Endothelial cell of umbilical vein (primary cell): ENCODE measurements around the gene PITPNB. TPM values are rescaled to one million over a fixed set of nuclear protein-coding genes. Genes with fewer than 3 reads are reported as not detected.

Experiments used
- BruUV-seq: library from RNA; stranded (reverse); fragments of 400-500 nt; replicated peaks from 2 replicates; lab custom pipeline; 2021; lab: Mats Ljungman, UMichigan
- CTCF ChIA-PET: fragments of 300-600, 350-600 bp; sonication (Branson Sonifier 250); formaldehyde crosslinking; loops from one replicate; lab custom pipeline; 2021; ENCODE audit warnings: antibody characterized with exemption, inconsistent platforms; lab: Charles Lee
- POLR2A ChIA-PET: fragments of 300-600, 350-600 bp; sonication (Branson Sonifier 250); formaldehyde crosslinking; loops from one replicate; lab custom pipeline; 2021; ENCODE audit warnings: antibody characterized with exemption, inconsistent platforms; lab: Charles Lee
- DNase-seq: peaks from one replicate; pipeline ENCODE4 v3.0.0-alpha.2; 2011; ENCODE audit warnings: low read depth, low spot score
- FAIRE-seq: peaks from 2 replicates; lab custom pipeline; 2011; peaks lifted over from hg19 to GRCh38; lab: Jason Lieb, UNC
- H2AFZ ChIP-seq: 2 replicates; pipeline ENCODE4 v1.6.0; 2012; ENCODE audit warnings: low read depth, low read length, control low read depth, inconsistent platforms
- H3K27ac ChIP-seq: 2 replicates; pipeline ENCODE4 v1.5.1; 2011; ENCODE audit warnings: low read depth, mild to moderate bottlenecking, control low read depth, low read length, moderate library complexity; ENCODE audit not compliant: insufficient read depth
- H3K27me3 ChIP-seq, 2 experiments: 2 replicates each; pipeline versions ENCODE4 v1.6.0 to v1.6.1; 2011; ENCODE audit warnings: low read length in 2 of 2, mixed read lengths in 1 of 2; ENCODE audit not compliant: control insufficient read depth in 2 of 2, insufficient read depth in 2 of 2
- H3K36me3 ChIP-seq, 2 experiments: 2 replicates in 1 of 2; 3 replicates in 1 of 2; pipeline ENCODE4 v1.5.1; 2011; ENCODE audit warnings: low read length in 2 of 2, mild to moderate bottlenecking in 1 of 2, moderate library complexity in 1 of 2; ENCODE audit not compliant: control insufficient read depth in 2 of 2, insufficient read depth in 2 of 2; ENCODE audit errors: extremely low read depth in 1 of 2
- H3K4me1 ChIP-seq: 3 replicates; pipeline ENCODE4 v1.5.1; 2011; ENCODE audit warnings: mild to moderate bottlenecking, low read length; ENCODE audit not compliant: control insufficient read depth, insufficient read depth; ENCODE audit errors: extremely low read depth
- H3K4me2 ChIP-seq: 2 replicates; pipeline ENCODE4 v1.6.1; 2011; ENCODE audit warnings: low read length, control low read depth, mixed read lengths; ENCODE audit not compliant: insufficient read depth
- H3K4me3 ChIP-seq, 3 experiments: fragments of 200-600 bp in 1 of 3; sonication (generic), shearing (Covaris generic) in 1 of 3; replicated peaks in 1 of 3; 2 replicates each; pipeline ENCODE4 v1.5.1; 2011 to 2016; ENCODE audit warnings: control low read depth in 3 of 3, low read length in 3 of 3, mild to moderate bottlenecking in 2 of 3, inconsistent platforms in 1 of 3, low read depth in 1 of 3, moderate library complexity in 1 of 3; ENCODE audit not compliant: insufficient read depth in 1 of 3
- H3K79me2 ChIP-seq: 2 replicates; pipeline ENCODE4 v1.6.0; 2012; ENCODE audit warnings: low read length, inconsistent platforms; ENCODE audit not compliant: control insufficient read depth, insufficient read depth
- H3K9ac ChIP-seq: replicated peaks from 2 replicates; pipeline ENCODE3; 2011; ENCODE audit warnings: low read length, control low read depth; ENCODE audit not compliant: insufficient read depth; ENCODE audit errors: extremely low read depth
- H3K9me1 ChIP-seq: replicated peaks from 3 replicates; pipeline ENCODE4 v1.6.0; 2011; ENCODE audit warnings: mild to moderate bottlenecking, low read length; ENCODE audit not compliant: control insufficient read depth, insufficient read depth; ENCODE audit errors: extremely low read depth
- H3K9me3 ChIP-seq: replicated peaks from 2 replicates; pipeline ENCODE4 v1.5.1; 2012; ENCODE audit warnings: low read length, inconsistent platforms; ENCODE audit not compliant: control insufficient read depth, insufficient read depth
- H4K20me1 ChIP-seq: replicated peaks from 2 replicates; pipeline ENCODE3; 2011; ENCODE audit warnings: mild to moderate bottlenecking, low read length; ENCODE audit not compliant: control insufficient read depth, insufficient read depth; ENCODE audit errors: extremely low read depth
- CTCF ChIP-seq, 2 donors: IDR thresholded peaks; 1 replicate in 1 of 2; 2 replicates in 1 of 2; pipeline ENCODE4 v1.5.1; 2011; ENCODE audit warnings: low read length in 2 of 2, mild to moderate bottlenecking in 2 of 2, moderate library complexity in 2 of 2, control low read depth in 1 of 2, inconsistent platforms in 1 of 2, low read depth in 1 of 2; ENCODE audit not compliant: insufficient read depth in 1 of 2; ENCODE audit errors: extremely low read depth in 1 of 2
- EZH2 ChIP-seq: IDR thresholded peaks from 2 replicates; pipeline ENCODE4 v1.6.1; 2012; ENCODE audit warnings: borderline replicate concordance, low read depth, mild to moderate bottlenecking, moderate library complexity, low read length, inconsistent platforms; ENCODE audit not compliant: severe bottlenecking
- FOS ChIP-seq: IDR thresholded peaks from 2 replicates; pipeline ENCODE4 v1.6.1; 2011; ENCODE audit warnings: mild to moderate bottlenecking, low read length, moderate library complexity, borderline replicate concordance; ENCODE audit not compliant: insufficient read depth
- GATA2 ChIP-seq: IDR thresholded peaks from 2 replicates; pipeline ENCODE4 v1.7.0; 2011; ENCODE audit warnings: low read depth, mild to moderate bottlenecking, moderate library complexity, mixed read lengths, low read length; ENCODE audit not compliant: insufficient read length, insufficient read depth
- JUN ChIP-seq: IDR thresholded peaks from 2 replicates; pipeline ENCODE4 v1.6.1; 2011; ENCODE audit warnings: borderline replicate concordance, low read depth; ENCODE audit not compliant: insufficient read length, insufficient read depth
- MAX ChIP-seq: IDR thresholded peaks from 2 replicates; pipeline ENCODE4 v1.6.1; 2011; ENCODE audit not compliant: insufficient read depth, insufficient read length
- MYC ChIP-seq: IDR thresholded peaks from one replicate; pipeline ENCODE4 v1.6.1; 2011; ENCODE audit warnings: mild to moderate bottlenecking, low read depth, low read length
- POLR2AphosphoS5 ChIP-seq: IDR thresholded peaks from 2 replicates; pipeline ENCODE4 v1.6.1; 2012; ENCODE audit warnings: low read depth, mild to moderate bottlenecking, control low read depth, low read length, moderate library complexity; ENCODE audit not compliant: insufficient read depth
- dilution Hi-C: fragments of 300-500 bp; cut with MboI; formaldehyde crosslinking; loops from one replicate; pipeline ENCODE4 v1.15.0; 2019; ENCODE audit warnings: low sequenced_read_pairs; ENCODE audit not compliant: extremely low pct_ligation_motif_present
- intact Hi-C: fragments of 100-400 bp; cut with micrococcal nuclease; formaldehyde crosslinking; loops from one replicate; pipeline ENCODE4 v1.10.0; 2022
- polyA plus RNA-seq, 4 experiments: library from polyadenylated mRNA; depleted of rRNA in 3 of 4; stranded (reverse) in 3 of 4; unstranded in 1 of 4; fragments of >200 nt; gene quantifications; 2 replicates each; pipeline versions ENCODE4 v1.2.1 to v1.2.3, GENCODE V29; 2011 to 2012; ENCODE audit warnings: missing spikeins in 1 of 4
- total RNA-seq: library from RNA; stranded (reverse); gene quantifications from 2 replicates; pipeline ENCODE4 v1.2.3, GENCODE V29; 2021

Gene PITPNB
- total and polyA plus RNA-seq, 2 donors (not counting 3 experiments of a cell fraction or from before 2014, with no cell fraction given): 29.7 to 108 TPM

GRCh38 chr22:27941143-27941542, 22.1 kb upstream of the PITPNB start:
- Histone ChIP-seq H2AFZ (no peak overlapping the region), H3K9me1 (no peaks in the 10 kb centered on the region), H3K4me1 (no peaks in the 10 kb centered on the region), H3K27me3 (no peaks in the 10 kb centered on the region), H3K9ac (no peak overlapping the region), H3K36me3 (no peaks in the 10 kb centered on the region), H3K79me2 (no peaks in the 10 kb centered on the region), H4K20me1 (no peaks in the 10 kb centered on the region), H3K27ac (no peak overlapping the region), H3K9me3 (no peaks in the 10 kb centered on the region), H3K4me2 (no peak overlapping the region), H3K4me3 (no peak overlapping the region)
- TF ChIP-seq MAX: no peak
- no peak for TF ChIP-seq MYC
- no peak for TF ChIP-seq EZH2
- no peak for TF ChIP-seq POLR2AphosphoS5
- TF ChIP-seq CTCF (IDR thresholded peaks at IDR 0.05; ENCODE audit: extremely low read depth in 1 of 2, insufficient read depth in 1 of 2, low read depth in 1 of 2, low read length in 2 of 2): no peak
- TF ChIP-seq JUN: no peak
- TF ChIP-seq FOS: no peak
- TF ChIP-seq GATA2: no peak
- intact Hi-C loops (no loop called here), dilution Hi-C loops (no loop called here)
- FAIRE-seq (no peak), DNase-seq (no peak)
- CTCF ChIA-PET: no interaction called here
- POLR2A ChIA-PET: no interaction called here
- BruUV-seq: no TSS peak
